ENCODE data around the gene MIER1.
A peak's percentile ranks its signal among the peaks of the same experiment; 100 is the strongest.
"Not testable (repeated sequence)": the region's sequence is repeated elsewhere in the genome, so short reads cannot be mapped to it uniquely, and the experiment has no call there.

MIER1 gene

GRCh38 chr1:66940981-66941380, 16.2 kb downstream of the MIER1 start:
- DNase-seq, result no peak

GRCh38 chr1:66943361-66943969, 18.7 kb downstream of the MIER1 start:
- DNase-seq, result no peak

GRCh38 chr1:66944330-66945274, 19.8 kb downstream of the MIER1 start:
- DNase-seq, result no peak

GRCh38 chr1:66945316-66945715, 20.5 kb downstream of the MIER1 start:
- no peak for DNase-seq

- no peak for DNase-seq
Observed at GRCh38 chr1:66947267-66947666, 22.5 kb downstream of the MIER1 start.

- DNase-seq, result no peak
Observed at GRCh38 chr1:66951513-66951912, 26.7 kb downstream of the MIER1 start.

- DNase-seq, result no peak
Observed at GRCh38 chr1:66954208-66954607, 29.4 kb downstream of the MIER1 start.

- DNase-seq, result no peak
Observed at GRCh38 chr1:66957938-66958337, 33.1 kb downstream of the MIER1 start.

- not testable (repeated sequence) for DNase-seq
Observed at GRCh38 chr1:66966188-66966873, 41.5 kb downstream of the MIER1 start.

- no peak for DNase-seq
Observed at GRCh38 chr1:66968574-66968973, 43.8 kb downstream of the MIER1 start.

- DNase-seq, result no peak
Observed at GRCh38 chr1:66978201-66978600, 53.4 kb downstream of the MIER1 start.

- DNase-seq, result not testable (repeated sequence)
Observed at GRCh38 chr1:66979621-66980020, 54.8 kb downstream of the MIER1 start.

- DNase-seq, result peak; percentile 4
Observed at GRCh38 chr1:66980745-66981367, 56.1 kb downstream of the MIER1 start.

- DNase-seq, result no peak
Observed at GRCh38 chr1:66981679-66982078, 56.9 kb downstream of the MIER1 start.

- no peak for DNase-seq
Observed at GRCh38 chr1:66982561-66983260, 57.9 kb downstream of the MIER1 start.

GRCh38 chr1:66984491-66984890, 59.7 kb downstream of the MIER1 start:
- no peak for DNase-seq

- DNase-seq, result no peak
Observed at GRCh38 chr1:66985835-66986234, 61.0 kb downstream of the MIER1 start.

- DNase-seq, result no peak
Observed at GRCh38 chr1:66993076-66993475, 68.3 kb downstream of the MIER1 start.

GRCh38 chr1:66996018-66996682, 71.4 kb downstream of the MIER1 start:
- DNase-seq, result peak; percentile 17

- no peak for DNase-seq
Observed at GRCh38 chr1:66998972-66999371, 74.2 kb downstream of the MIER1 start.

GRCh38 chr1:66999640-67000400, 75.0 kb downstream of the MIER1 start:
- DNase-seq, result no peak
